HG02798 (cell line): ENCODE measurements around the gene EMX2.

Experiments
- ATAC-seq: cut with Tn5 transposase; IDR thresholded peaks from one replicate; pipeline ENCODE4 v1.9.1; 2021; ENCODE audit warnings: mild to moderate bottlenecking; ENCODE audit not compliant: unreplicated experiment, poor library complexity

Gene EMX2

DNA sequence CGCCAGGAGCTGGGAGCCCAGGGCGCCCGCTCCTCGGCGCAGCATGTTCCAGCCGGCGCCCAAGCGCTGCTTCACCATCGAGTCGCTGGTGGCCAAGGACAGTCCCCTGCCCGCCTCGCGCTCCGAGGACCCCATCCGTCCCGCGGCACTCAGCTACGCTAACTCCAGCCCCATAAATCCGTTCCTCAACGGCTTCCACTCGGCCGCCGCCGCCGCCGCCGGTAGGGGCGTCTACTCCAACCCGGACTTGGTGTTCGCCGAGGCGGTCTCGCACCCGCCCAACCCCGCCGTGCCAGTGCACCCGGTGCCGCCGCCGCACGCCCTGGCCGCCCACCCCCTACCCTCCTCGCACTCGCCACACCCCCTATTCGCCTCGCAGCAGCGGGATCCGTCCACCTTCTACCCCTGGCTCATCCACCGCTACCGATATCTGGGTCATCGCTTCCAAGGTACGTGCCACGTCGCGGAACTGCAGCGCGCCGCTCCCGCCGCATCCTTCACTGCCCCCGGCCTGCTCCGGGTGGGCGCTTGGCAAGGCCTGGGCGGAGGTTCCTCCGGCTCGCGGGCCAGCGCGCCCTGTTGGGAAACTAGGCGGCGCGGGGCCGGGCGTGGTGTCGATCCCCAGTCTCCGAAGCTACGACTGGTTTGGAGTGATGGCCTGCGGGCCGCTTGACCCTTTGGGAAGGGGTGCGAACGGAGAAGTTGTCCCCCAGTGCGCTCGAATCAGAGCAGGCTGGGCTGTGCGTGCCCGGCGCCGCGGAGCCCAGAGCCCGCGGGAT, 868 bp downstream of the EMX2 start:
- ATAC-seq = no peak

GRCh38 chr10:117544004-117544701, 1.6 kb downstream of the EMX2 start:
- ATAC-seq = no peak

DNA sequence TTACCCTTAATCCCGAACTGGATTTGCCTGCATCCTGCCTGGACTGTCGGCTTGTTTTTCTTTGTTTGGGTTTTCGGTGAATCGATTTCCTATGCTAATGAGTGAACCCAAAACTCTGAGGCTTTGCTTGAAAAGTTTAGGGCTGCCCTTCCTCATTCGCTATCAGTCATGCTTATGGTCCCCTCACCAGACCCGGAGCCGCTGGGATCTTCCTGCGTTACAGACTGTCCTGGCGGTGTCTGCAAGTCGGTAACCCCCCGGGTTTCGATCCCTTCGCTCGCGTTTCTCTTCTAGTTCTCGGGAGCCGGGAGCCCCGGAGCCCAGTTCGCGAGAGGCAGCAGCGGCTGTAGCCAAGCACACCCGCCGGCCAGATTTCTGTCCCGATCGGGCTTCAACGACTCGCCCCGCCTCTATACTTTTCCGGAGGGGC, 2.2 kb downstream of the EMX2 start:
- no peak for ATAC-seq

- ATAC-seq = no peak
These were observed 2.8 kb downstream of the EMX2 start for GRCh38 chr10:117545141-117546019.

DNA sequence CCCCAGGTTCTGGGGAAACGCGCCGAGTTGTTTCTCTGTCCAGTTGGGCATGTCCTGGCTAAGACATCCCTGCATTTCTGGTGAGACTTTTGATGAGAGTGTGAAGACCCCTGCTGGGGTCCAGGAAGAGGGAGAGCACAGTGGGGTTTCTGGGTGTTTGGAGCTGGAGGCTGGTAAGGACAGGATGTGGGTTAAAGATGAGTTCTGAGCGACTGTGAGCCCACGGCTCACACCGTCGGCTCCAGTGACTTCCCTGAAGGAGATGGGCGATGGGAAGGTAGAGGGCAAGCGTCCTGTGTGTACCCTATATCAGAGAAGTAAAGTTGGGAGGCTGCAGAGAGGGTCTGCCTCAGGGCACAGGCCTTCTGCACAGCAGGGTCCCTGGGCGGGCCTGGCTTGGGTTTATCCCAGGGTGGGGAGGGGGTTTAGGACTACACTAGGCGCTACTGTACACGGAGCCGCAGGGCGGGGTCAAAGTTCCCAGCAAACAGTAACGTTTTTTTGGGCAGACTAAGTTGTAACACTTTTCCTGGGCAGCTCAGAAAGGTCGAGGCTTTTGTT, 3.6 kb downstream of the EMX2 start:
- no peak for ATAC-seq

DNA sequence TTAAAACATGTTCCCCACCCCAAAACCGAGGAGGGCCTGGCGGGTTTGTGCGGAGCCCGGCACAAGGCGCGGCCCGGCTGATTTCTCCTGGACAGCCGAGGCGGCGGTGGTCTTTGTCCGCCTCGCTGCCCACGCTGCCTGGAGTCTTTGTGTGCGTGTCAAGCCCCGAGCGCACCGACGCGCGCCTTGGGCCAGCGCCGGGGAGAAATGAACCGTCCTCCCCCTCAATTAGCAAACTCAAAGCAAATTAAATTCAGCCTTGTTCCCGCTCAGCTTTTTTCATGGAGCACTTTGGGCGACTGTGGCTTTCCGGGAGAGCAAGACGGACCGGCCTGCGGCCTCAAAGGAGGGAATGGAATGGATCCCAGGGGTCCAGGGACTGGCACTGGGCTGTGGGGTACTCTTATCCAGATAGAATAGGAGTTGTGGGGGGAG, 4.1 kb downstream of the EMX2 start:
- no peak for ATAC-seq

DNA sequence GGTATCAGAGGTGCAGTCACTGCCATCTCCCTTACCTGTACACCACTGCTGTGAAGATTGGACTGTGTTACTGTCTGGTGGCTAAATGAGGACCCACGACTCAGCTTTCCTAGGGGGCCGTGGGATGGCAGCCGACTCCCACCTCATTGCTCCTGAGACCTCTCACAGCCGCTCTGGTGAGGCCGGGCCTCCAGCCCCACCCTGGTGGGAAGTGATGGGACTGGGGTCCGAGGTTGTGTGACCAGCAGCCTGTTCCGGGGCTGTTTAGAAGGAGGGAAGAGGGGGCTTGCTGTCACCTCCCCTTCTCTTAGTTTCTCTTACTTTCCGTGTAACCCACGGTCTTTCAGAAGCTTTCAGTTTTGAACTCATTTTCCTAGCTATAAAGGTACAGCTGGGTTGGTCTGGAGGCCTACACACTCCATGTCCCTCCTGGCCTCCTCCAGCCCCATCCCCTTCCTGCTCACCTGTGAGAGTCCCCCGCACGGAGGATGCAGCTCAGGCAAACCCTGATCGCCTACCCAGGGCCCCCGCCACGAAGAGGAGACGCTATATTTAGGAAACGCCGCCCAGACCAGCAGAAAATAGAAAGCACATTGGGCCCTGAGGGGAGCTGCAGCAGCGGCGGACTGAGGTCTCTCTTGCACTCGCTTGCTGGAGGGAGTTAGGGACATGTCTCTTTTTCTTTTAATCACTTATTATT, 4.6 kb downstream of the EMX2 start:
- no peak for ATAC-seq

DNA sequence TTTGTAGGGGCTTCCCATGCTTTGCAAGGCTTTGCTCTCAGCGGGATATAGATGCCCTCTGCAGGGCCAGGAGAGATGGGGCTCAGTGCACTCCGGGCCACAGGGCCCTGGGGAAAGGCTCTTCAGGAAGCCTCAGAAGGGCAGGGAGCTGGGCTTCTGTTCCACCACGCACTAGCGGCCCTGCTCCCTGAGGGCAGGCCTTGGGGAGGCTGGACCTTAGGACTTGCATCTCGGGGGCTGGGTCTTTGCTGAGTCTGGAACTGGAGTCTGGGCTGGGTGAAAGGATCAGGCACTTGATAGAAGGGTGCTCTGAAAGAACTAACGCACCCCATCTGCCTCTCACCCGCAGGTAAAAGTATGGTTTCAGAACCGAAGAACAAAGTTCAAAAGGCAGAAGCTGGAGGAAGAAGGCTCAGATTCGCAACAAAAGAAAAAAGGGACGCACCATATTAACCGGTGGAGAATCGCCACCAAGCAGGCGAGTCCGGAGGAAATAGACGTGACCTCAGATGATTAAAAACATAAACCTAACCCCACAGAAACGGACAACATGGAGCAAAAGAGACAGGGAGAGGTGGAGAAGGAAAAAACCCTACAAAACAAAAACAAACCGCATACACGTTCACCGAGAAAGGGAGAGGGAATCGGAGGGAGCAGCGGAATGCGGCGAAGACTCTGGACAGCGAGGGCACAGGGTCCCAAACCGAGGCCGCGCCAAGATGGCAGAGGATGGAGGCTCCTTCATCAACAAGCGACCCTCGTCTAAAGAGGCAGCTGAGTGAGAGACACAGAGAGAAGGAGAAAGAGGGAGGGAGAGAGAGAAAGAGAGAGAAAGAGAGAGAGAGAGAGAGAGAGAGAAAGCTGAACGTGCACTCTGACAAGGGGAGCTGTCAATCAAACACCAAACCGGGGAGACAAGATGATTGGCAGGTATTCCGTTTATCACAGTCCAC, 5.4 kb downstream of the EMX2 start:
- ATAC-seq = no peak

DNA sequence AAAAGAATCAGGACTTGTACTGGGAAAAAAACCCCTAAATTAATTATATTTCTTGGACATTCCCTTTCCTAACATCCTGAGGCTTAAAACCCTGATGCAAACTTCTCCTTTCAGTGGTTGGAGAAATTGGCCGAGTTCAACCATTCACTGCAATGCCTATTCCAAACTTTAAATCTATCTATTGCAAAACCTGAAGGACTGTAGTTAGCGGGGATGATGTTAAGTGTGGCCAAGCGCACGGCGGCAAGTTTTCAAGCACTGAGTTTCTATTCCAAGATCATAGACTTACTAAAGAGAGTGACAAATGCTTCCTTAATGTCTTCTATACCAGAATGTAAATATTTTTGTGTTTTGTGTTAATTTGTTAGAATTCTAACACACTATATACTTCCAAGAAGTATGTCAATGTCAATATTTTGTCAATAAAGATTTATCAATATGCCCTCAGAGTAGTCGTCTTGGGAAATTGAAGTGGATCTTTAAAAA, 6.6 kb downstream of the EMX2 start:
- ATAC-seq = no peak

DNA sequence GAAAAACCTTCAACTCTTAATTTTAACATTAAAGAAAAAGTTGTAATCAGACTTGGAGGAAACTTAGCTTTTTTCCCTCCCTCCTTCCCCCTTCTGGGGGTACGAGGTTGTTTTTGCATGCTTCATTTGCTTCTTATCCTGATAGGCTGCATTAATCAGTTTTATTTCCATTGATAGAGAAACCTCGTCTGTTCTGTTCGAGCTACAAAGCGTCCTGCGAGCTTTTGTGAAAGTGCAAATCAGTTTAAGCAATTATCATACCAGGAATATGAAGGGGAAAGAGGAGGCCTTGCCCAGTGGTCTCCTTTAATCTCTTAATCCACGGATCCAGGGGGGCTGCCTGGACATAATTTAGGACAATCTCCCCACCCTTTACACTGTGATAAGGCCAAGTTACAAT, 7.5 kb downstream of the EMX2 start:
- no peak for ATAC-seq

DNA sequence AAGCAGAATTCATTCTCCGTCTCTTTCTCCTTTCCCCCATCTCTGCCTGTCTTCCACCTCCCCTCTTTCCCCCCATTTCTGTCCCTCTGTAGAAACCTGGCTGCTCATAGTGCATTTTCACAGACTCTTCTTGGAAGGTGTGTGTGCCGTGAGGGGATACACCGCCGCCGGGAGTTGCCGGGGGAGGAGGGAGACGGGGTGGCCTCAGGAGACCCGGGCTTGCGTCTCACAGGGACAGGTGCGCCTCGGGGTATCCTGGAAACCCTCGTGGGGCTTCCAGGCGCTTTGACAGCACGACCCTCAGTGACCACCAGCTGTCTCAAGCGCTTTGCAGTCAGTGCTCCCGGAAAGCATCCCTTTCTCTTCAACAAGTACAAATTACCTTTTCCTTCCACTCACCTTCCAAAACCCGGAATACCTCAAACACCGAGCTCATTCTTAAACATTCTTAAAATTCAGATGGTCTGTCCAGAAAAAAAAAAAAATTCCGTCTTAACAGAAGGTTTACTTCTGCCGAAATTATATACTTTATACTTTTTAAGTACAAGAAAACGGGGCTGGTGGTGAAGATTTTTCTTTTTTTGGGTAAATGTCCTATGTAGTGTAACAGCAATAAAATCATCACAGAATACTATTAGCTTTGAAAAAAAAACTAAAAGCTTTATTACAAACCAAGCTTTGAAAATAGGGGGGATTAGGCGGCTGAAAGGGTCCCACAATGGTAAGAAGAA, 8.2 kb downstream of the EMX2 start:
- ATAC-seq = no peak

DNA sequence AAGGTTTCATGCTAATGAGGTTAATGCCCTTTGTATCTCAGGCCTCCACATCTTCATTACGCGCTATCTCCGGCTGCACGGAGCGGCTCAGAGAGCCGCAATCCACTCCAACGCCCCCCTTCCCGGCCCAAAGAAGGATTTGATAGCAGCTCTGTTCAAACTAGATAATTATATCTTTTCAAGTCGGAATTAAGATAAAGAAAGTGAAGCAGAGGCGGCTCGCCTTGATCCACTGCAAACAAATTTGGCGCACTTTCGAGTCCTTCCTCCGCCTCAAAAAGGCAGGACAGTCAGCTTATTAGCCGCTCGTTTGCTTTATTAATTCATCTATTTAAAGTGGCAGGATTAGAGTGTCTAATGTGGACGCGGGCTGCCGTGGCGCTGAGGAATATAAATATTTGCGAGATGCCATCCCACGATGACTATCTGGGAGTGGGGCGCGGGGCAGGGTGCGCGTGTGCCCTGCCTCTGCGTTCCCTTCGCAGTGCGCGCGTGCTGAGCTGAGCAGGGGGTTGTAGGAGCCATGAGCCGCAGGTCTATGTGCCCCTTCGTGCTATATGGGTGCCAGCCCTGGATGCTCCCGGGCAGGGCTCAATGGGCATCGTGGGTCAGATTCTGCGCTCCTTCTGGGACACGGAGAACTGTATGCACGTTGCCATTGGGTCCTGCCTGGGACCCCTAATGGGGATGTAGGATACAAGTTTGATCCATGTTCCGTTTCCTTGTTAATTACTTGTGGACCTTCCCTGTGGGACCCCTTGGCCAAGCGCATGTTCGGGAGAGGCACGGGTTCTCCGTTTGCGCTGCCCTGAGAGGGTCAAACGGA, 9.0 kb downstream of the EMX2 start:
- ATAC-seq = no peak

DNA sequence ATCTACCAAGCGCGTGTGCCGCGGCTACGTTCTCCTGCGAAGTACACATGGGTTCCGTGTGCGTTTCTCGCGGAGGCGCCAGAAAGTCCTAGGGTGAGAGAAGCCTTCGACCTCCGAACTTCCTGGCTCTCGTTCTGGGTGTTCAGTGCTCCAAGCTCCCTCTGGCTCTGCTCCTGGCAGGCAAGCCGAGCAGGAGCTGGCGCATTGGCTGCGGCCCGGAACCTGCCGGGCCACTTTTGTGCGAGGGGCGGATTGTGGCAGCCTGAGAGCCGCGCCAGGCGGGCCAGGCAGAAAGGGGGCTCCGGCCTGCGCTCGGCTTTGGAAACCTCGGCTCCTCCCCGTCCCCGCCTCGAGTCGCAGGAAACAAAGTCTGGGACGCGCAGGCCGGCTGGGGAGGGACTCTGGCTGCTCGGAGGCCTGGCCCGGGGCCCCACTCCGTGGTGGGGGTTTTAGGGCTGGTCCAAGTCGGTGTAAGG, 9.6 kb downstream of the EMX2 start:
- no peak for ATAC-seq

DNA sequence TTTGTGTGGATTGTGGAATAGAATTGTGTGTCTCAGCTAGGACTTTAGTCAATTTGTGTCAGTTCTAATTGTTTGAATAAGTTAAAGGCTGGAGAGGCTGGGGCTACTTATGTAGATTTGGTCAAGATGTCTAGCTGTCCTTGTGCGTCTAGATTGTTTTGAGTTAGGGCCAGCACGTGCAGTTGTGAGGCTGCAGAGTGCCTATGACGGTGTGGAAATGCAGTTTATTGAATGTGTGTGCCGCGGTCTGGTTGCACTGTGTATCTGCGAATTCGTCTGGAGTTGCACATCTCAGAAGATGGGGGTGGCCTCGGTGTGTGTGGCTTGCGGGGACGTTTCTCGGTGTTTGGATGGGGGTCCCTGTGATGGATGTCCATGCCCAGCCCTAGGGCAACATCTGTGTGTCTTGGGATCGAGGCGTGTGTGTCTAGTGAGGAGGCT, 10.2 kb downstream of the EMX2 start:
- ATAC-seq = no peak

- no peak for ATAC-seq
These were observed 10.7 kb downstream of the EMX2 start for GRCh38 chr10:117553142-117553814.

GRCh38 chr10:117553815-117554172, 11.2 kb downstream of the EMX2 start:
- no peak for ATAC-seq
